ENCODE results near the gene ZP1. TPM values are rescaled to one million over a fixed set of nuclear protein-coding genes. Genes with fewer than 3 reads are reported as not detected.

The ZP1 gene
- polyA plus RNA-seq, 4 donors: 0.33 to 2.7 TPM; not detected in 2

- no peak for FAIRE-seq
These were observed 8.8 kb downstream of the ZP1 start for GRCh38 chr11:60876168-60876485.

DNA sequence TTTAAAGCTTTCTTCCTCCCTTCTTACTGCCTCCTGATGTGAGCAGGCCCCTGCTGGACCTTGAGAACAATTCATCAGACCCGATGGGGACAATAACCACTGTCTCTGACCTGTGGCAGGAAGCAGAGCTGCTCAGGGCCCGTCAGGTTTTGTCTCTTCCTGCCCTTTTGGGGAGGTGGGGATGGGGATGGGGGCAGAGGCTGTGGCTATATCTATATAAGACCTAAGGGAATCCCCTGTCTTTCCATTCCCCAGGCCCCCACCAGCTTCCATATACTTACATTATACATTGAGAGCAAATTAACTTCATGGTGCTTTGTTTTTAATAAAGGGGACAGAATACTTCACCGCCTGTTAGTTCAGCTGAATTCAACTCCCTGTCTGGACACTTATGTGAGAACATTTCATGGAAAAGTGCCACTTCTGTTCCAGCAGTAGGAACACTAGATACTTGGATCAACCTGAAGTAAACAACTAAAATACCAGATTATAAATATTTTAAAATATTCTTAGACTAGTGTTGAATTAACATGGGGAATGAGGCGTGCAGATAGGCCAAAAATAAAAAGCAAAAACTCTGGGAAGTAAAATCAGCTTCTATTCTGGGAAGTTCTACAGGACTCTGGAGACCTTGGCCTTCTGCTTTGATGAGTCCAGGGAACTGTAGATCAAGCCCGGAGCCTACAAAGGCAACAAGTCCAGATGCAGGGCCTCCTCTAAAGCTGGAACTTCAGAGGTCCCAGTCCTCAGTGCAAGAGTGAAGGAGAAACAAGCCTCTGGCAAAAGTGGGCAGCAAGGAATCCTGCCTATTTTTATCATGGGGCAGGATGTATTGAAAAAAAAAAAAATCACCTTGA is 11.1 kb downstream of the ZP1 start:
- H3K27me3 ChIP-seq (ENCODE audit: control insufficient read depth in 3 of 3, insufficient read depth in 3 of 3, low read length in 3 of 3): no peaks in the 10 kb centered on the region
- H3K9me3 ChIP-seq (ENCODE audit: control insufficient read depth in 2 of 2, insufficient read depth in 1 of 2, low read depth in 1 of 2, low read length in 1 of 2): no peaks in the 10 kb centered on the region
- peaks cover 0 to 22% (median 5%) of the 10 kb centered on the region in 3 donors for H3K36me3 ChIP-seq (ENCODE audit: control insufficient read depth in 3 of 3, insufficient read depth in 2 of 3, low read depth in 1 of 3, low read length in 3 of 3)
- DNase-seq (no peak), FAIRE-seq (no peak)
- no peak overlapping the region for H3K4me3 ChIP-seq (ENCODE audit: low read depth in 1 of 3, low read length in 3 of 3)
- peak overlapping the region in 1 of 3 donors; percentile 74 for H3K27ac ChIP-seq (ENCODE audit: low read depth in 1 of 3, low read length in 2 of 3)
- WGBS, 3 donors: 67 to 86% (median 78%) methylated on average over 5 of the region's 5 CpGs
- peaks cover 0 to 17% (median 0%) of the 10 kb centered on the region in 3 donors for H3K4me1 ChIP-seq (ENCODE audit: control insufficient read depth in 3 of 3, insufficient read depth in 2 of 3, low read depth in 1 of 3, low read length in 2 of 3)

More at GRCh38 chr11:60876168-60876485, 8.8 kb downstream of the ZP1 start:
- Histone ChIP-seq H3K36me3 (ENCODE audit: control insufficient read depth in 3 of 3, insufficient read depth in 2 of 3, low read depth in 1 of 3, low read length in 3 of 3) (peaks cover 0 to 22% (median 5%) of the 10 kb centered on the region in 3 donors), H3K4me1 (ENCODE audit: control insufficient read depth in 3 of 3, insufficient read depth in 2 of 3, low read depth in 1 of 3, low read length in 2 of 3) (peaks cover 0 to 22% (median 0%) of the 10 kb centered on the region in 3 donors), H3K27me3 (ENCODE audit: control insufficient read depth in 3 of 3, insufficient read depth in 3 of 3, low read length in 3 of 3) (no peaks in the 10 kb centered on the region), H3K9me3 (ENCODE audit: control insufficient read depth in 2 of 2, insufficient read depth in 1 of 2, low read depth in 1 of 2, low read length in 1 of 2) (no peaks in the 10 kb centered on the region), H3K27ac (ENCODE audit: low read depth in 1 of 3, low read length in 2 of 3) (peak overlapping the region in 1 of 3 donors; percentile 42), H3K4me3 (ENCODE audit: low read depth in 1 of 3, low read length in 3 of 3) (no peak overlapping the region)
- 94 to 100% (median 97%) methylated on average over 2 of the region's 2 CpGs for WGBS, 3 donors
- no peak for DNase-seq

DNA sequence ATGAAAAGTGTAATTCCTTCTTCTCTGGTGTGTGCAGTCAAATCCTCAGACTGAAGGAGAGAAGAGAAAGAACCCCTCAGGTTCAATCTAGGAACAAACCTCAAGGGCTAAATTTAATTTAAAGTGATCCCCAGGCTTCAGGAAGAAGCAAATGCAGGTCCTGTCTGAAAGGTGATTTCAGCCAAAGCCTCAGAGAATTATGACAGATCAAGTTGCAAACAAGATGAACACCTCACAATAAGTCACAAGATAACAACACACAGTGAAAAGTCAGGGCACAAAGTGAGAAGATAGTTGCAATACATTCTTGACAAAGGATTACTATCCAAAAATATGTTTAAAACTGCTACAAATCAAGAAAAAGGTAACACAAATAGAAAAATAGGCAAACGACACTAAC is 11.8 kb downstream of the ZP1 start:
- no peak for DNase-seq
- H3K27ac ChIP-seq (ENCODE audit: low read depth in 1 of 3, low read length in 2 of 3): peak overlapping the region in 1 of 3 donors; percentile 8
- no peak for FAIRE-seq
- 89 to 92% (median 90%) methylated on average over 1 of the region's 1 CpG for WGBS, 3 donors
- H3K4me1 ChIP-seq (ENCODE audit: control insufficient read depth in 3 of 3, insufficient read depth in 2 of 3, low read depth in 1 of 3, low read length in 2 of 3): peaks cover 0 to 13% (median 0%) of the 10 kb centered on the region in 3 donors
- H3K36me3 ChIP-seq (ENCODE audit: control insufficient read depth in 3 of 3, insufficient read depth in 2 of 3, low read depth in 1 of 3, low read length in 3 of 3): peaks cover 0 to 22% (median 5%) of the 10 kb centered on the region in 3 donors
- no peaks in the 10 kb centered on the region for H3K9me3 ChIP-seq (ENCODE audit: control insufficient read depth in 2 of 2, insufficient read depth in 1 of 2, low read depth in 1 of 2, low read length in 1 of 2)
- no peak overlapping the region for H3K4me3 ChIP-seq (ENCODE audit: low read depth in 1 of 3, low read length in 3 of 3)
- H3K27me3 ChIP-seq (ENCODE audit: control insufficient read depth in 3 of 3, insufficient read depth in 3 of 3, low read length in 3 of 3): no peaks in the 10 kb centered on the region

DNA sequence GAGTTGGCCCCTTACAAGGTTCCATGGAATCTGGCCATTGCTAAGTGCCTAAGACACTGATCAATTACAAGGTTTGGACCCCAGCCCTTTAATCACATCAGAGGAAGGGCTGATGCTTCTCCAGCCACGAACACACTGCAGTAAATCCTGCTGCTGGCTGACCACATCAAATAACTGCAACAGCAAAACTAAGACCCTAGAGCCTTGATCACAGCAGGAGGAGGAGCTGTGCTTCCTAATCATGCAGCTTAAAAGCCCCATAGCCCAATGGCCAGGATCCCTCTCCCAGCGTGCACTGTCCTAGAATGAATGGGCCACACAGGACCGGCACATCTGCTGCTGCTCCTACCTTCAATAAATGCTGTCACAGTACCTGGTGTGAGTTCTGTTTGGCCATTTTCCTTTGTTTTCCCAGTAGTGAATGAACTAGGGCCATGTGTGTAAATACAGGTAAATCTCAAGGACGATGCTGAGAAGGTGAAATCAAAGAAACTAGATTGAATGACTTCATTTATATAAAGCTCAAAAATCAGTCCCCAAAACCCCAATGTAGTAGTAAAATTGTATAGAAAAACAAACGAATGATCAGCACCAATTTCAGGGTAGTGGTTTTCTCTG is 12.7 kb downstream of the ZP1 start:
- Histone ChIP-seq H3K4me1 (ENCODE audit: control insufficient read depth in 3 of 3, insufficient read depth in 2 of 3, low read depth in 1 of 3, low read length in 2 of 3) (peaks cover 0 to 12% (median 0%) of the 10 kb centered on the region in 3 donors), H3K27me3 (ENCODE audit: control insufficient read depth in 3 of 3, insufficient read depth in 3 of 3, low read length in 3 of 3) (no peaks in the 10 kb centered on the region), H3K27ac (ENCODE audit: low read depth in 1 of 3, low read length in 2 of 3) (no peak overlapping the region), H3K36me3 (ENCODE audit: control insufficient read depth in 3 of 3, insufficient read depth in 2 of 3, low read depth in 1 of 3, low read length in 3 of 3) (peaks cover 0 to 16% (median 5%) of the 10 kb centered on the region in 3 donors), H3K4me3 (ENCODE audit: low read depth in 1 of 3, low read length in 3 of 3) (no peak overlapping the region), H3K9me3 (ENCODE audit: control insufficient read depth in 2 of 2, insufficient read depth in 1 of 2, low read depth in 1 of 2, low read length in 1 of 2) (no peaks in the 10 kb centered on the region)
- FAIRE-seq: no peak
- no peak for DNase-seq
- WGBS, 3 donors: 80 to 88% (median 85%) methylated on average over 5 of the region's 5 CpGs

DNA sequence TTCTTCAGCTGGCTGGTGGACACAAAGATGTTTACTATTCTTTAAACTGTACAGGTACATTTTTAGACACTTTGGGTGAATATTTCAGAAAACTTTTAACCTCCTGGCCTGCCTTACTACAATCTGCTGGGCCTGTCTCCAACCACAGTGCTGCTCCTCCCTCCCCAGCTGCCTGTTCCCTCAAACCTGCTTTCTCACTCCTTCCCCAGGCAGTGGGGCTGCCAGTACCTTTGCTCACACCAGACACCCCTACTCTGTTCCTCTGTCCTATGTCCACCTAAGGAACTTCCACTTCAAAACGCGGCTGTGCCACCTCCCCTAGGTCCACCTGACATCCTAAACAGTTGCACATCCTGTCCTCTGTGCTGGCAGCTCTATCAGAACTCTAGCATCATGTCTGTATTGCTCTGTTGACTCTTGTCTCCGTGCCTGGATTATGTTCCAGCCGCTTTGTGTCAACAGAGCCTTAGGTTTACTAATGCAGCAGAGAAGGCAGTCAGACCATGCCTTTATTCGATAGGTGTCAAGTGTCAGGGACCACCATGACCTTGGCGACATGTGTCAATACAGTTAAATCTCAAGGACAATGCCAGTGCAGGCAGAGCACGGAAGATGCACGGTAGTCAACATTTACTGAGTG is 13.4 kb downstream of the ZP1 start:
- Histone ChIP-seq H3K36me3 (ENCODE audit: control insufficient read depth in 3 of 3, insufficient read depth in 2 of 3, low read depth in 1 of 3, low read length in 3 of 3) (peaks cover 0 to 12% (median 5%) of the 10 kb centered on the region in 3 donors), H3K27ac (ENCODE audit: low read depth in 1 of 3, low read length in 2 of 3) (no peak overlapping the region), H3K9me3 (ENCODE audit: control insufficient read depth in 2 of 2, insufficient read depth in 1 of 2, low read depth in 1 of 2, low read length in 1 of 2) (no peaks in the 10 kb centered on the region), H3K27me3 (ENCODE audit: control insufficient read depth in 3 of 3, insufficient read depth in 3 of 3, low read length in 3 of 3) (no peaks in the 10 kb centered on the region), H3K4me3 (ENCODE audit: low read depth in 1 of 3, low read length in 3 of 3) (no peak overlapping the region), H3K4me1 (ENCODE audit: control insufficient read depth in 3 of 3, insufficient read depth in 2 of 3, low read depth in 1 of 3, low read length in 2 of 3) (peaks cover 0 to 5% (median 0%) of the 10 kb centered on the region in 3 donors)
- FAIRE-seq (no peak), DNase-seq (no peak)
- WGBS, 3 donors: 72 to 87% (median 74%) methylated on average over 8 of the region's 8 CpGs

- H3K36me3 ChIP-seq (ENCODE audit: control insufficient read depth in 3 of 3, insufficient read depth in 2 of 3, low read depth in 1 of 3, low read length in 3 of 3): peaks cover 0 to 30% (median 4%) of the 10 kb centered on the region in 3 donors
- DNase-seq: peak; percentile 69 to 79
- WGBS, 3 donors: 18 to 52% (median 49%) methylated on average over 5 of the region's 5 CpGs
- H3K27me3 ChIP-seq (ENCODE audit: control insufficient read depth in 3 of 3, insufficient read depth in 3 of 3, low read length in 3 of 3): no peaks in the 10 kb centered on the region
- H3K27ac ChIP-seq (ENCODE audit: low read depth in 1 of 3, low read length in 2 of 3): no peak overlapping the region
- no peak overlapping the region for H3K4me3 ChIP-seq (ENCODE audit: low read depth in 1 of 3, low read length in 3 of 3)
- no peaks in the 10 kb centered on the region for H3K9me3 ChIP-seq (ENCODE audit: control insufficient read depth in 2 of 2, insufficient read depth in 1 of 2, low read depth in 1 of 2, low read length in 1 of 2)
- peaks cover 0 to 3% (median 0%) of the 10 kb centered on the region in 3 donors for H3K4me1 ChIP-seq (ENCODE audit: control insufficient read depth in 3 of 3, insufficient read depth in 2 of 3, low read depth in 1 of 3, low read length in 2 of 3)
- no peak for FAIRE-seq
These were observed 20.2 kb downstream of the ZP1 start for GRCh38 chr11:60887556-60887955.

DNA sequence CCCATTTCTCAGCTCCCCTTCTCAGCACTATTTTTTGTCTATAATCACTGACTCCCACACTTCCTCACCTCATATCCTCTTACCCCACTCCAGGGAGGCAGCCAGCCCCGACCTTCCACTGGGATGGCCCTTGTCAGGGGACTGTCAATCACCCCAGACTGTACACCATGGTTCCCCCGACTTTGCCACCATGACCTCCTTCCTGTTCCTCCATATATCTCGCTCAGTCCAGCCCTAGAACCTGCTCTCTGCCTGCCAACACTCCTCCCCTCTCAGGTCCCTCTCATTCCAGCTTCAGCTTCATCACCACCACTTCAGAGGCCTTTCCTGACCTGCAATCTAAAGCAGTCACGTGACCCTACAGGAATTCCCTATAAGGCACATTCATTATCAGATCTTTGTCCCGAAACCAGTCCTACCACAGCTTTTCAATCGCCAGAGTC is 22.5 kb downstream of the ZP1 start:
- H3K4me3 ChIP-seq (ENCODE audit: low read depth in 1 of 3, low read length in 3 of 3): no peak overlapping the region
- DNase-seq (peak in 1 of 2 donors; percentile 42), FAIRE-seq (no peak)
- no peaks in the 10 kb centered on the region for H3K27me3 ChIP-seq (ENCODE audit: control insufficient read depth in 3 of 3, insufficient read depth in 3 of 3, low read length in 3 of 3)
- H3K4me1 ChIP-seq (ENCODE audit: control insufficient read depth in 3 of 3, insufficient read depth in 2 of 3, low read depth in 1 of 3, low read length in 2 of 3): peaks cover 0 to 3% (median 0%) of the 10 kb centered on the region in 3 donors
- H3K9me3 ChIP-seq (ENCODE audit: control insufficient read depth in 2 of 2, insufficient read depth in 1 of 2, low read depth in 1 of 2, low read length in 1 of 2): no peaks in the 10 kb centered on the region
- no peak overlapping the region for H3K27ac ChIP-seq (ENCODE audit: low read depth in 1 of 3, low read length in 2 of 3)
- peaks cover under 1 to 40% (median 5%) of the 10 kb centered on the region in 3 donors for H3K36me3 ChIP-seq (ENCODE audit: control insufficient read depth in 3 of 3, insufficient read depth in 2 of 3, low read depth in 1 of 3, low read length in 3 of 3)
- WGBS, 3 donors: 44 to 54% (median 49%) methylated on average over 6 of the region's 6 CpGs

DNA sequence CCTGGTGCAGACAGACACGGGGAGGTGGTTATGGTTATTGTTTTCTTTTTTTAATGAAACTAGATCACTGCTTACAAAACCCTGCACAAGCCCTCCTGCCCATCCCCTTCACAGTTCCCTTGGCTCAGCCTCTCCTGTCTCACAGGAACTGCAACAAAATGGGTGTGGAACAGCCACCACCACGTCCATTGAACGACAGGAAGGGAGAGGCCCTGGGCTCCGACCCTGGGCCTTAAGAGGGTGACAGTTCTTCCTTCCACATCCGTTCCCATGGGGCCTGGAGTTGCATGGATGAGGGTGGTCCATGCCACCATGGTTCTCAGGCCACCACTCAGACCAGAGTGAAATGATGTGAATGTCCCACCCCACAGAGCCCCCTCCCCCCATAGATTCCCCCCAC is 23.4 kb downstream of the ZP1 start:
- 60 to 72% (median 65%) methylated on average over 5 of the region's 5 CpGs for WGBS, 3 donors
- no peak for FAIRE-seq
- Histone ChIP-seq H3K4me1 (ENCODE audit: control insufficient read depth in 3 of 3, insufficient read depth in 2 of 3, low read depth in 1 of 3, low read length in 2 of 3) (peaks cover 0 to 3% (median 0%) of the 10 kb centered on the region in 3 donors), H3K36me3 (ENCODE audit: control insufficient read depth in 3 of 3, insufficient read depth in 2 of 3, low read depth in 1 of 3, low read length in 3 of 3) (peaks cover 3 to 40% (median 9%) of the 10 kb centered on the region in 3 donors), H3K4me3 (ENCODE audit: low read depth in 1 of 3, low read length in 3 of 3) (no peak overlapping the region), H3K27me3 (ENCODE audit: control insufficient read depth in 3 of 3, insufficient read depth in 3 of 3, low read length in 3 of 3) (no peaks in the 10 kb centered on the region), H3K9me3 (ENCODE audit: control insufficient read depth in 2 of 2, insufficient read depth in 1 of 2, low read depth in 1 of 2, low read length in 1 of 2) (no peaks in the 10 kb centered on the region), H3K27ac (ENCODE audit: low read depth in 1 of 3, low read length in 2 of 3) (no peak overlapping the region)
- no peak for DNase-seq

Data from small intestine (tissue), 7 donors.